WTC11 (cell line): Measurements from ENCODE around the gene RBM38. TPM values are rescaled to one million over a fixed set of nuclear protein-coding genes. Genes with fewer than 3 reads are reported as not detected.

Experiments
- ATAC-seq: fragments of 200-7000 bp; cut with Tn5 transposase; 2 replicates; pipeline ENCODE4 v1.10.0; 2021; ENCODE audit warnings: mild to moderate bottlenecking, moderate library complexity
- CTCF ChIA-PET: fragments of 300-600 bp; sonication (Branson Sonifier 250); formaldehyde crosslinking; loops from one replicate; lab custom pipeline; 2021; ENCODE audit warnings: antibody characterized with exemption; lab: Charles Lee
- POLR2A ChIA-PET: fragments of 350-600 bp; sonication (Branson Sonifier 250); formaldehyde crosslinking; loops from one replicate; lab custom pipeline; 2021; ENCODE audit warnings: antibody characterized with exemption; lab: Charles Lee
- DNase-seq: peaks from one replicate; pipeline ENCODE4 v3.0.0; 2021; ENCODE audit warnings: low spot score
- H3K27ac Mint-ChIP-seq: 2 replicates; pipeline ENCODE4 v1.8.0; 2021; ENCODE audit warnings: mixed read lengths
- H3K27me3 Mint-ChIP-seq: 2 replicates; pipeline ENCODE4 v1.8.0; 2021; ENCODE audit warnings: low read depth, mild to moderate bottlenecking, moderate library complexity, mixed read lengths
- H3K36me3 Mint-ChIP-seq: 2 replicates; pipeline ENCODE4 v1.8.0; 2021; ENCODE audit warnings: mixed read lengths
- H3K4me1 Mint-ChIP-seq: 2 replicates; pipeline ENCODE4 v1.8.0; 2022; ENCODE audit warnings: mixed read lengths
- H3K4me3 Mint-ChIP-seq: 2 replicates; pipeline ENCODE4 v1.8.0; 2021; ENCODE audit warnings: mild to moderate bottlenecking, moderate library complexity, mixed read lengths
- H3K9me3 Mint-ChIP-seq: 2 replicates; pipeline ENCODE4 v1.8.0; 2021; ENCODE audit warnings: mixed read lengths
- ATF3 ChIP-seq: sonication (generic); formaldehyde crosslinking; conservative IDR thresholded peaks from 2 replicates; pipeline ENCODE4 v1.8.1; 2022; ENCODE audit warnings: mild to moderate bottlenecking, missing genetic modification reagents
- E2F4 ChIP-seq: sonication (generic); formaldehyde crosslinking; IDR thresholded peaks from 2 replicates; pipeline ENCODE4 v1.8.1; 2022; ENCODE audit warnings: low read depth, mild to moderate bottlenecking, moderate library complexity, missing genetic modification reagents, borderline replicate concordance
- ETV6 ChIP-seq: sonication (generic); formaldehyde crosslinking; IDR thresholded peaks from 2 replicates; pipeline ENCODE4 v1.8.1; 2022; ENCODE audit warnings: mild to moderate bottlenecking, missing genetic modification reagents
- FOXJ3 ChIP-seq: sonication (generic); formaldehyde crosslinking; IDR thresholded peaks from 2 replicates; pipeline ENCODE4 v1.9.0; 2021; ENCODE audit warnings: missing genetic modification reagents, mild to moderate bottlenecking, borderline replicate concordance
- FOXK1 ChIP-seq: sonication (generic); formaldehyde crosslinking; IDR thresholded peaks from 2 replicates; pipeline ENCODE4 v1.8.0; 2022; ENCODE audit warnings: mild to moderate bottlenecking, moderate library complexity, missing genetic modification reagents
- GABPB1 ChIP-seq: sonication (generic); formaldehyde crosslinking; IDR thresholded peaks from 2 replicates; pipeline ENCODE4 v1.8.1; 2023; ENCODE audit warnings: mild to moderate bottlenecking, missing genetic modification reagents
- HMGA2 ChIP-seq: fragments of 250-450 bp; sonication (Bioruptor Pico); IDR thresholded peaks from 2 replicates; pipeline ENCODE4 v1.4.0; 2021; ENCODE audit warnings: mild to moderate bottlenecking, moderate library complexity
- JAZF1 ChIP-seq: fragments of 250-450 bp; sonication (Bioruptor Pico); IDR thresholded peaks from 2 replicates; pipeline ENCODE4 v1.9.0; 2021; ENCODE audit warnings: moderate library complexity, mild to moderate bottlenecking, inconsistent platforms
- MYBL2 ChIP-seq: sonication (generic); formaldehyde crosslinking; IDR thresholded peaks from 2 replicates; pipeline ENCODE4 v1.8.1; 2023; ENCODE audit warnings: mild to moderate bottlenecking, moderate library complexity, missing genetic modification reagents
- PREB ChIP-seq: sonication (generic); formaldehyde crosslinking; IDR thresholded peaks from 2 replicates; pipeline ENCODE4 v1.8.1; 2022; ENCODE audit warnings: mild to moderate bottlenecking, missing genetic modification reagents, moderate library complexity, borderline replicate concordance
- RELA ChIP-seq: sonication (generic); formaldehyde crosslinking; IDR thresholded peaks from 2 replicates; pipeline ENCODE4 v1.8.1; 2022; ENCODE audit warnings: missing genetic modification reagents, mild to moderate bottlenecking, borderline replicate concordance
- RORB ChIP-seq: fragments of 250-450 bp; sonication (Bioruptor Pico); IDR thresholded peaks from 2 replicates; pipeline ENCODE4 v1.9.0; 2021; ENCODE audit warnings: mild to moderate bottlenecking
- TEAD4 ChIP-seq: sonication (generic); formaldehyde crosslinking; IDR thresholded peaks from 2 replicates; pipeline ENCODE4 v1.8.0; 2022; ENCODE audit warnings: mild to moderate bottlenecking, missing genetic modification reagents
- ZNF121 ChIP-seq: sonication (generic); formaldehyde crosslinking; IDR thresholded peaks from 2 replicates; pipeline ENCODE4 v1.8.0; 2023; ENCODE audit warnings: missing genetic modification reagents
- ZNF317 ChIP-seq: sonication (generic); formaldehyde crosslinking; IDR thresholded peaks from 2 replicates; pipeline ENCODE4 v1.8.1; 2023; ENCODE audit warnings: low read depth, mild to moderate bottlenecking, moderate library complexity, missing genetic modification reagents, borderline replicate concordance
- ZNF425 ChIP-seq: fragments of 250-450 bp; sonication (Bioruptor Pico); conservative IDR thresholded peaks from 2 replicates; pipeline ENCODE4 v1.9.0; 2021; ENCODE audit warnings: mild to moderate bottlenecking
- ZNF512 ChIP-seq: sonication (generic); formaldehyde crosslinking; IDR thresholded peaks from 2 replicates; pipeline ENCODE4 v1.8.1; 2022; ENCODE audit warnings: missing genetic modification reagents, borderline replicate concordance
- ZNF671 ChIP-seq: fragments of 250-450 bp; sonication (Bioruptor Pico); IDR thresholded peaks from 2 replicates; pipeline ENCODE4 v1.8.0; 2021; ENCODE audit warnings: mild to moderate bottlenecking
- total RNA-seq: library from RNA; stranded (reverse); gene quantifications from 3 replicates; pipeline ENCODE4 v1.2.3, GENCODE V29; 2021
- TF ChIP-seq, protein P1 (sequence below): sonication (generic); formaldehyde crosslinking; IDR thresholded peaks from 2 replicates; pipeline ENCODE4 v1.8.0; 2022; ENCODE audit warnings: missing genetic modification reagents
- TF ChIP-seq, protein P2 (sequence below): sonication (generic); formaldehyde crosslinking; IDR thresholded peaks from 2 replicates; pipeline ENCODE4 v1.8.1; 2023; ENCODE audit warnings: mild to moderate bottlenecking, missing genetic modification reagents, moderate library complexity

RBM38 gene
- total RNA-seq, 1 experiment from 2014 or later = 69.0 TPM

DNA sequence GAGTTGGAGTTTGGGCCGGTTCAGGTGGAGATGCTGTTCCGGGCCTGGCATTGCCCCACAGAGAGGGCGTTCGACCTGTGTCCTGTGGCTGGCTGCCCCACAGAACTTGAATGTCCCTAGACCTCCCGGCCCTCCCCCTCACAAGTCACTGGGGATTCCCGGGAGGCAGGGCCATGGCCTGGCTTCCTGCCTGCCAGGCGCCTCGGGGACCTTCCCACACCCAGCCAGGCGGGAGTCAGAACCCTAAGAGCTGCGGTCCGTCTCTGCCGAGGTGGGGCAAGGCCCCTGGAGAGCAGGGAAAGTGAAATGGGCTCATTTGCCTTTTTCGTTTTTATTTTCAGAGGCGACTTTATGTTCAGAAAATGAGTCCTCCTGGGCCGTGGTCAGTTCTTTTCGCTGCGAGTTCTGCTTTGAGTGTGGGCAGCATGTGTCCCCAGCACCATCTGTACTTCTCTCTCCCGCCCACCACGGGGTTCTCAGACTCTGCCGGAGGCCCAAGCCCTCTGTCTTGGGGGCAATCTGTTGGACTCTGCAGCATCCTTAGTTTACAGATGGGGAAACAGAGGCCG is 8.5 kb downstream of the RBM38 start:
- DNase-seq = no peak
- Mint-ChIP-seq H3K9me3 (no peaks in the 10 kb centered on the region), H3K4me1 (peaks cover 13% of the 10 kb centered on the region), H3K36me3 (peaks cover 54% of the 10 kb centered on the region), H3K27me3 (no peaks in the 10 kb centered on the region), H3K27ac (no peak overlapping the region), H3K4me3 (no peak overlapping the region)
- no peak for TF ChIP-seq TEAD4 (CRISPR knock-in tag)
- no peak for TF ChIP-seq FOXK1 (CRISPR knock-in tag)
- TF ChIP-seq HMGA2 (CRISPR knock-in tag) = no peak
- TF ChIP-seq ZNF317 = no peak
- TF ChIP-seq ATF3 (CRISPR knock-in tag) = no peak
- POLR2A ChIA-PET = no interaction called here
- no peak for ATAC-seq
- CTCF ChIA-PET = interaction anchor here (1.0 to 1.9 kb wide), 6 partner anchors 19 to 99 kb away, joined by 3 to 7 read pairs (median 4); no protein-coding TSS in a partner anchor

DNA sequence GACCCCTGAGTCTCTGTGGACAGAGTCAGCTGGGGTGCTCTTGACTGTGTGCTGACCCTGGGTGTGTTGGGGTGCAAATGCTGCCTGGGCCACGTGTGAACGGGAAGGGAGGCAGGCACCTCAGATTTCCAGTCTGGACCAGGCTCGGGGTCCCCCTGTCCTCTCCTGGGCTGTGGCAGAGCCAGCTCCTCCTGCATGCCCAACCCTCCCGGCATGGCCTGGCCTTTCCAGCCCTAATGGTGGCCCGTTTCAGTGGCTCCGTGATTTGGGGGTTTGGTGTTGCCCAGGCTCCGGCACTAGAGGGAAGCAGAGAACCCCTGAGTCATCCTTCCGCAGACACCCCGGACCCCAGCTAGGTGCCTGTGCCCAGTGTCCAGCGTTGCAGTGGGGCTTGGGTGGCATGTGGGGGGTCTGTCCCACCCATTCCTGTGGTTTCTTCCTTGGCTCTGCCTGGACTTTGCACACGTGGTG is 9.1 kb downstream of the RBM38 start:
- no peak for DNase-seq
- ChIA-PET POLR2A (no interaction called here), CTCF (interaction anchor here (1.0 to 1.9 kb wide), 6 partner anchors 18 to 99 kb away, joined by 3 to 7 read pairs (median 4); no protein-coding TSS in a partner anchor)
- ATAC-seq = peak; percentile 46
- Mint-ChIP-seq H3K27ac (0 out of 2 replicates have a peak overlapping the region, but pooled peaks have one; percentile 23), H3K4me3 (no peak overlapping the region), H3K4me1 (peaks cover 11% of the 10 kb centered on the region), H3K9me3 (no peaks in the 10 kb centered on the region), H3K36me3 (peaks cover 57% of the 10 kb centered on the region), H3K27me3 (no peaks in the 10 kb centered on the region)
- TF ChIP-seq ZNF512 (CRISPR knock-in tag) (no peak), RORB (CRISPR knock-in tag) (no peak), GABPB1 (CRISPR knock-in tag) (no peak), ZNF671 (CRISPR knock-in tag) (no peak), ZNF425 (CRISPR knock-in tag) (no peak), JAZF1 (no peak), FOXJ3 (CRISPR knock-in tag) (no peak), ETV6 (CRISPR knock-in tag) (no peak), RELA (CRISPR knock-in tag) (no peak), MYBL2 (CRISPR knock-in tag) (no peak), E2F4 (CRISPR knock-in tag) (no peak), ZNF121 (CRISPR knock-in tag) (no peak), PREB (CRISPR knock-in tag) (no peak)
- TF ChIP-seq, protein P1, sequence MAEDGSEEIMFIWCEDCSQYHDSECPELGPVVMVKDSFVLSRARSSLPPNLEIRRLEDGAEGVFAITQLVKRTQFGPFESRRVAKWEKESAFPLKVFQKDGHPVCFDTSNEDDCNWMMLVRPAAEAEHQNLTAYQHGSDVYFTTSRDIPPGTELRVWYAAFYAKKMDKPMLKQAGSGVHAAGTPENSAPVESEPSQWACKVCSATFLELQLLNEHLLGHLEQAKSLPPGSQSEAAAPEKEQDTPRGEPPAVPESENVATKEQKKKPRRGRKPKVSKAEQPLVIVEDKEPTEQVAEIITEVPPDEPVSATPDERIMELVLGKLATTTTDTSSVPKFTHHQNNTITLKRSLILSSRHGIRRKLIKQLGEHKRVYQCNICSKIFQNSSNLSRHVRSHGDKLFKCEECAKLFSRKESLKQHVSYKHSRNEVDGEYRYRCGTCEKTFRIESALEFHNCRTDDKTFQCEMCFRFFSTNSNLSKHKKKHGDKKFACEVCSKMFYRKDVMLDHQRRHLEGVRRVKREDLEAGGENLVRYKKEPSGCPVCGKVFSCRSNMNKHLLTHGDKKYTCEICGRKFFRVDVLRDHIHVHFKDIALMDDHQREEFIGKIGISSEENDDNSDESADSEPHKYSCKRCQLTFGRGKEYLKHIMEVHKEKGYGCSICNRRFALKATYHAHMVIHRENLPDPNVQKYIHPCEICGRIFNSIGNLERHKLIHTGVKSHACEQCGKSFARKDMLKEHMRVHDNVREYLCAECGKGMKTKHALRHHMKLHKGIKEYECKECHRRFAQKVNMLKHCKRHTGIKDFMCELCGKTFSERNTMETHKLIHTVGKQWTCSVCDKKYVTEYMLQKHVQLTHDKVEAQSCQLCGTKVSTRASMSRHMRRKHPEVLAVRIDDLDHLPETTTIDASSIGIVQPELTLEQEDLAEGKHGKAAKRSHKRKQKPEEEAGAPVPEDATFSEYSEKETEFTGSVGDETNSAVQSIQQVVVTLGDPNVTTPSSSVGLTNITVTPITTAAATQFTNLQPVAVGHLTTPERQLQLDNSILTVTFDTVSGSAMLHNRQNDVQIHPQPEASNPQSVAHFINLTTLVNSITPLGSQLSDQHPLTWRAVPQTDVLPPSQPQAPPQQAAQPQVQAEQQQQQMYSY (CRISPR knock-in tag) = no peak
- TF ChIP-seq, protein P2, sequence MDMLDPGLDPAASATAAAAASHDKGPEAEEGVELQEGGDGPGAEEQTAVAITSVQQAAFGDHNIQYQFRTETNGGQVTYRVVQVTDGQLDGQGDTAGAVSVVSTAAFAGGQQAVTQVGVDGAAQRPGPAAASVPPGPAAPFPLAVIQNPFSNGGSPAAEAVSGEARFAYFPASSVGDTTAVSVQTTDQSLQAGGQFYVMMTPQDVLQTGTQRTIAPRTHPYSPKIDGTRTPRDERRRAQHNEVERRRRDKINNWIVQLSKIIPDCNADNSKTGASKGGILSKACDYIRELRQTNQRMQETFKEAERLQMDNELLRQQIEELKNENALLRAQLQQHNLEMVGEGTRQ (CRISPR knock-in tag) = no peak
